ENCODE measurements around the gene CALCOCO2. TPM values are rescaled to one million over a fixed set of nuclear protein-coding genes. Genes with fewer than 3 reads are reported as not detected.
A peak's percentile ranks its signal among the peaks of the same experiment; 100 is the strongest.

Gene CALCOCO2
- total RNA-seq, 4 donors from 2014 or later = 141 to 292 (median 207) TPM

DNA sequence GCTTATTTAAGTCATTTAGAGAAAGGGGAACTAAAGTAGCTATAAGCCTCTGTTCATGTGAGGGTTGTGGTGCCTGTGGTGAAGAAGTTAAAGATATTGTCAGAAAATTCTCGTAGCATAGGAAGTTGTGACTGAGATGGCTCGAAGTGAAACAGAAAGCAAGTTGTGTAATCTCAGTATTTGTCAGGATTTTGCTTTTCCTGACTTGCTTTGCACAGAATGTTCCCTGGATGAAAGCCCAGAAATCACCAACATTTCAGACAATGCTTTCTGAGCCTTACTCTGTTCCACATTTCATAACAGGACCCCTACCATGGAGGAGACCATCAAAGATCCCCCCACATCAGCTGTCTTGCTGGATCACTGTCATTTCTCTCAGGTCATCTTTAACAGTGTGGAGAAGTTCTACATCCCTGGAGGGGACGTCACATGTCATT is 10.6 kb downstream of the CALCOCO2 start:
- H3K4me3 ChIP-seq = peak overlapping the region in 1 of 4 donors; percentile 30
- H3K4me1 ChIP-seq = peaks cover 27 to 73% (median 46%) of the 10 kb centered on the region in 4 donors
- DNase-seq = no peak
- H3K9me3 ChIP-seq = no peaks in the 10 kb centered on the region
- 4 to 21% methylated on average over 3 of the region's 3 CpGs for WGBS, 2 donors (ENCODE audit: low coverage in 1 of 2)
- H3K36me3 ChIP-seq = peaks cover 0 to 35% (median 14%) of the 10 kb centered on the region in 4 donors
- peak overlapping the region; percentile 73 to 87 (median 84) for H3K27ac ChIP-seq
- H3K27me3 ChIP-seq = no peaks in the 10 kb centered on the region
- in situ Hi-C loops (cut with MboI; ENCODE audit: low pct_ligation_motif_present in 1 of 4, low pct_unique_long_range_greater_than_20kb in 1 of 4, low sequenced_read_pairs in 3 of 4) = no loop called here
- TF ChIP-seq, protein P1, sequence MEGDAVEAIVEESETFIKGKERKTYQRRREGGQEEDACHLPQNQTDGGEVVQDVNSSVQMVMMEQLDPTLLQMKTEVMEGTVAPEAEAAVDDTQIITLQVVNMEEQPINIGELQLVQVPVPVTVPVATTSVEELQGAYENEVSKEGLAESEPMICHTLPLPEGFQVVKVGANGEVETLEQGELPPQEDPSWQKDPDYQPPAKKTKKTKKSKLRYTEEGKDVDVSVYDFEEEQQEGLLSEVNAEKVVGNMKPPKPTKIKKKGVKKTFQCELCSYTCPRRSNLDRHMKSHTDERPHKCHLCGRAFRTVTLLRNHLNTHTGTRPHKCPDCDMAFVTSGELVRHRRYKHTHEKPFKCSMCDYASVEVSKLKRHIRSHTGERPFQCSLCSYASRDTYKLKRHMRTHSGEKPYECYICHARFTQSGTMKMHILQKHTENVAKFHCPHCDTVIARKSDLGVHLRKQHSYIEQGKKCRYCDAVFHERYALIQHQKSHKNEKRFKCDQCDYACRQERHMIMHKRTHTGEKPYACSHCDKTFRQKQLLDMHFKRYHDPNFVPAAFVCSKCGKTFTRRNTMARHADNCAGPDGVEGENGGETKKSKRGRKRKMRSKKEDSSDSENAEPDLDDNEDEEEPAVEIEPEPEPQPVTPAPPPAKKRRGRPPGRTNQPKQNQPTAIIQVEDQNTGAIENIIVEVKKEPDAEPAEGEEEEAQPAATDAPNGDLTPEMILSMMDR (IDR thresholded peaks at IDR 0.05) = no peak
- TF ChIP-seq POLR2AphosphoS5 (IDR thresholded peaks at IDR 0.05) (peak; percentile 55 to 82 (median 70)), POLR2A (IDR thresholded peaks at IDR 0.05) (no peak)
- intact Hi-C loops (cut with DNase I; ENCODE audit: low total_unique reads) = no loop called here

DNA sequence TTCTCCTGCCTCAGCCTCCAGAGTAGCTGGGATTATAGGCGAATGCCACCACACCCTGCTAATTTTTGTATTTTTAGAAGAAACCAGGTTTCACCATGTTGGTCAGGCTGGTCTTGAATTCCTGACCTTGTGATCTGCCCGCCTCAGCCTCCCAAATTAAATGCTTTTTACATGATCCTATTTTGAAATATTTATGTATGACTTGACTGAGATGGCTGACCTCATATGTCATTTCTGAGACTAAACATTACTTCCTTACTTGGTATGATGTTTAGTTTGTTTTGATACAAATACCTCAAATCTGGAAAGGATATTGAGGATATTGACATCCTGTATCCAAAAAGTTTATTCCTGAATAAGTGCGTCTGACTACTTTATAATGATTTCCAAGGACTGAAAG is 11.9 kb downstream of the CALCOCO2 start:
- Histone ChIP-seq H3K36me3 (peaks cover 0 to 37% (median 17%) of the 10 kb centered on the region in 4 donors), H3K9me3 (no peaks in the 10 kb centered on the region), H3K4me1 (peaks cover 24 to 59% (median 42%) of the 10 kb centered on the region in 4 donors), H3K27me3 (no peaks in the 10 kb centered on the region), H3K4me3 (peak overlapping the region in 1 of 4 donors; percentile 25), H3K27ac (peak overlapping the region; percentile 73 to 87 (median 84))
- in situ Hi-C loops (cut with MboI; ENCODE audit: low pct_ligation_motif_present in 1 of 4, low pct_unique_long_range_greater_than_20kb in 1 of 4, low sequenced_read_pairs in 3 of 4) (no loop called here), intact Hi-C loops (cut with DNase I; ENCODE audit: low total_unique reads) (no loop called here)
- TF ChIP-seq, protein P1 (IDR thresholded peaks at IDR 0.05) = no peak
- TF ChIP-seq POLR2AphosphoS5 (IDR thresholded peaks at IDR 0.05) = no peak
- no peak for TF ChIP-seq POLR2A (IDR thresholded peaks at IDR 0.05)
- TF ChIP-seq EP300 (IDR thresholded peaks at IDR 0.05; ENCODE audit: low read depth) = no peak
- no peak for DNase-seq
- 82 to 84% methylated on average over 3 of the region's 3 CpGs for WGBS, 2 donors (ENCODE audit: low coverage in 1 of 2)

DNA sequence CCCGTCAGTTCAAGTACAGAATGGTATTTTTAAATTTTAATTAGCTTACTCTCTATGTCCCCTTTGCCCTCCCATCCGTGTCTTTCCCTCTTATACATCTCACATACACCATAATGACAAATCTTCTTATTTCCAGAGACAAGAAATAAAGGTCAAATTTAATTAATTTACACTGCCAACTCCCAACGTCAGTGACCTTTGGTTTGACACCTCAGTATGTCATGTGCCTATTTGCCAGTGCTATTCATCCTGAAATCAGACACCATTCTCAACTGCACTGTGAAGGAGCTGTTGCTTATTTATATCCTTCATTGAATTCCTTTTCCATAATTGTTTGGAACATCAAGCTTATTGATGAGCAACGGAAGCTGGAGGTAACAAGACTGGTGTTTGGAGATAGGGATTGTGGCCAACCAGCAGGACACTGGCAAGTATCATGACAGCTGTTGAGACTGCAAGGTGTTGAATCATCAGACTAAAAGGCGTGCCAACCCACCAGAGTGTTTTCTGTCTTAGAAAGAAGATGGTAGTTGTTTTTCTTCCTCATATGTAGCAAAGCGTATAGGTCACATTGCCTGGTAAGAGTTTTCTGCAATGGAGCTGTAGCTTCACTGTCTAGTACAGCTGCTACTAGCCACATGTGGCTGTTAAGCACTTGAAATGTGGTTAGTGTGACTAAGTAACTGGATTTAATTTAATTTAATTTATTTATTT is 12.5 kb downstream of the CALCOCO2 start:
- Histone ChIP-seq H3K9me3 (no peaks in the 10 kb centered on the region), H3K27me3 (no peaks in the 10 kb centered on the region), H3K36me3 (peaks cover 0 to 42% (median 19%) of the 10 kb centered on the region in 4 donors), H3K4me3 (no peak overlapping the region), H3K27ac (peak overlapping the region; percentile 73 to 87 (median 84)), H3K4me1 (peaks cover 19 to 53% (median 38%) of the 10 kb centered on the region in 4 donors)
- DNase-seq = no peak
- in situ Hi-C loops (cut with MboI; ENCODE audit: low pct_ligation_motif_present in 1 of 4, low pct_unique_long_range_greater_than_20kb in 1 of 4, low sequenced_read_pairs in 3 of 4) (no loop called here), intact Hi-C loops (cut with DNase I; ENCODE audit: low total_unique reads) (no loop called here)
- TF ChIP-seq POLR2AphosphoS5 (IDR thresholded peaks at IDR 0.05) (no peak), POLR2A (IDR thresholded peaks at IDR 0.05) (no peak), EP300 (IDR thresholded peaks at IDR 0.05; ENCODE audit: low read depth) (no peak)
- TF ChIP-seq, protein P1 (IDR thresholded peaks at IDR 0.05) = no peak
- WGBS, 2 donors (ENCODE audit: low coverage in 1 of 2) = 77 to 81% methylated on average over 4 to 6 of the region's 6 CpGs

DNA sequence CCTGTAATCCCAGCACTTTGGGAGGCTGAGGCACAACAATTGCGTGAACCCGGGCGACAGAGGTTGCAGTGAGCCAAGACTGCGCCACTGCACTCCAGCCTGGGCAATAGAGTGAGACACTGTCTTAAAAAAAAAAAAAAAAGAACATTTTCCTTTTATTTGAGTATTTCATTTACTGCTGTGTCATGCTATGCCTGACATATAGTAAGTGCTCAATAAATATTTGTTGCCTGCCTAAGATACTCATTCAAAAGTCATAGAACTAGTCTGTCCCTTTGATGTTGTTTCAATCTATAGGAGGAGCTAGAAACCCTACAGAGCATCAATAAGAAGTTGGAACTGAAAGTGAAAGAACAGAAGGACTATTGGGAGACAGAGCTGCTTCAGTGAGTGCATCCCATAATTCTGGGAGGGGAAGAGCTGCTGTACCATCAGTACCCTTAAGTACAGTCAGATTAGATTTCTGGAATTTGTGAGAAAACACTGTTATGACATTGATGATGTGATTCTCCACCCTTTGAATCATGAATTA is 20.0 kb downstream of the CALCOCO2 start:
- no peaks in the 10 kb centered on the region for H3K9me3 ChIP-seq
- H3K36me3 ChIP-seq = peaks cover 0 to 83% (median 43%) of the 10 kb centered on the region in 4 donors
- no peaks in the 10 kb centered on the region for H3K27me3 ChIP-seq
- no peak for TF ChIP-seq POLR2A (IDR thresholded peaks at IDR 0.05)
- TF ChIP-seq EP300 (IDR thresholded peaks at IDR 0.05; ENCODE audit: low read depth) = no peak
- TF ChIP-seq POLR2AphosphoS5 (IDR thresholded peaks at IDR 0.05) = no peak
- TF ChIP-seq, protein P1 (IDR thresholded peaks at IDR 0.05) = no peak
- in situ Hi-C loops (cut with MboI; ENCODE audit: low pct_ligation_motif_present in 1 of 4, low pct_unique_long_range_greater_than_20kb in 1 of 4, low sequenced_read_pairs in 3 of 4) = no loop called here
- intact Hi-C loops (cut with DNase I; ENCODE audit: low total_unique reads) = no loop called here
- WGBS, 2 donors (ENCODE audit: low coverage in 1 of 2) = 94 to 100% methylated on average over 4 of the region's 4 CpGs
- no peak for DNase-seq
- H3K27ac ChIP-seq = no peak overlapping the region
- H3K4me3 ChIP-seq = no peak overlapping the region
- no peaks in the 10 kb centered on the region for H3K4me1 ChIP-seq

Data from transverse colon (tissue), 4 donors.